ENCODE data around the gene PTCD3. TPM values are rescaled to one million over a fixed set of nuclear protein-coding genes. Genes with fewer than 3 reads are reported as not detected.

PTCD3 gene
- total RNA-seq, 4 donors from 2014 or later, result 60.1 to 287 (median 94.3) TPM

GRCh38 chr2:86147793-86148192 is 41.8 kb downstream of the PTCD3 start:
- no peaks in the 10 kb centered on the region for H3K27me3 ChIP-seq
- H3K4me1 ChIP-seq, result no peaks in the 10 kb centered on the region
- TF ChIP-seq, protein P1, sequence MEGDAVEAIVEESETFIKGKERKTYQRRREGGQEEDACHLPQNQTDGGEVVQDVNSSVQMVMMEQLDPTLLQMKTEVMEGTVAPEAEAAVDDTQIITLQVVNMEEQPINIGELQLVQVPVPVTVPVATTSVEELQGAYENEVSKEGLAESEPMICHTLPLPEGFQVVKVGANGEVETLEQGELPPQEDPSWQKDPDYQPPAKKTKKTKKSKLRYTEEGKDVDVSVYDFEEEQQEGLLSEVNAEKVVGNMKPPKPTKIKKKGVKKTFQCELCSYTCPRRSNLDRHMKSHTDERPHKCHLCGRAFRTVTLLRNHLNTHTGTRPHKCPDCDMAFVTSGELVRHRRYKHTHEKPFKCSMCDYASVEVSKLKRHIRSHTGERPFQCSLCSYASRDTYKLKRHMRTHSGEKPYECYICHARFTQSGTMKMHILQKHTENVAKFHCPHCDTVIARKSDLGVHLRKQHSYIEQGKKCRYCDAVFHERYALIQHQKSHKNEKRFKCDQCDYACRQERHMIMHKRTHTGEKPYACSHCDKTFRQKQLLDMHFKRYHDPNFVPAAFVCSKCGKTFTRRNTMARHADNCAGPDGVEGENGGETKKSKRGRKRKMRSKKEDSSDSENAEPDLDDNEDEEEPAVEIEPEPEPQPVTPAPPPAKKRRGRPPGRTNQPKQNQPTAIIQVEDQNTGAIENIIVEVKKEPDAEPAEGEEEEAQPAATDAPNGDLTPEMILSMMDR (IDR thresholded peaks at IDR 0.05), result no peak
- no peak for TF ChIP-seq POLR2A (IDR thresholded peaks at IDR 0.05)
- H3K27ac ChIP-seq, result no peak overlapping the region
- H3K9me3 ChIP-seq, result no peaks in the 10 kb centered on the region
- no peak for DNase-seq
- H3K36me3 ChIP-seq, result peaks cover 0 to 92% (median 0%) of the 10 kb centered on the region in 3 donors
- no peak overlapping the region for H3K4me3 ChIP-seq

DNA sequence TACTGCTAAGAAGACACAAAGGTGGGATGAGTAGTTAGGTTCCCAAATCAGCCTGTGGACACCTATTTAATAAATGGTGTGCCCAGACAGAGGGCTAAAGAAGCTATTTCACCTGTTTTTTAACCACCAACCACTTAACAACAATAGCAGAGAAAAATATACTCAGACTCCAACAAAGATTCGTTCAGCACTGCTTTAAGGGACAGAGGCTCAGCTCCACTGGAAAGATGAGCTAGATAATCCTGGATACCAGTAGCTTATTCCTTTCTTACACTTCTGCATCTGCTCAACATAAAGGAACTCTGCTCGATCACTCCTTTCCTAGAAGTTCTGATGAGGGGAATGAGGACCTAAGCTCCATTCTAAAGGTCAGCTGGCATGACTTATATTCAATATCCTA is 44.5 kb downstream of the PTCD3 start:
- no peak for TF ChIP-seq POLR2A (IDR thresholded peaks at IDR 0.05)
- TF ChIP-seq, protein P1 (IDR thresholded peaks at IDR 0.05), result no peak
- Histone ChIP-seq H3K4me1 (no peaks in the 10 kb centered on the region), H3K9me3 (no peaks in the 10 kb centered on the region), H3K27ac (no peak overlapping the region), H3K27me3 (no peaks in the 10 kb centered on the region), H3K4me3 (no peak overlapping the region), H3K36me3 (peaks cover 0 to 76% (median 0%) of the 10 kb centered on the region in 3 donors)
- DNase-seq, result no peak

- Histone ChIP-seq H3K4me3 (no peak overlapping the region), H3K4me1 (no peaks in the 10 kb centered on the region), H3K27ac (no peak overlapping the region), H3K27me3 (no peaks in the 10 kb centered on the region), H3K9me3 (no peaks in the 10 kb centered on the region), H3K36me3 (peaks cover 0 to 79% (median 0%) of the 10 kb centered on the region in 3 donors)
- TF ChIP-seq, protein P1 (IDR thresholded peaks at IDR 0.05), result peak in 2 of 6 experiments; percentile 8 to 24
- no peak for TF ChIP-seq POLR2A (IDR thresholded peaks at IDR 0.05)
- no peak for DNase-seq
These were observed 51.0 kb downstream of the PTCD3 start for GRCh38 chr2:86157009-86157556.

DNA sequence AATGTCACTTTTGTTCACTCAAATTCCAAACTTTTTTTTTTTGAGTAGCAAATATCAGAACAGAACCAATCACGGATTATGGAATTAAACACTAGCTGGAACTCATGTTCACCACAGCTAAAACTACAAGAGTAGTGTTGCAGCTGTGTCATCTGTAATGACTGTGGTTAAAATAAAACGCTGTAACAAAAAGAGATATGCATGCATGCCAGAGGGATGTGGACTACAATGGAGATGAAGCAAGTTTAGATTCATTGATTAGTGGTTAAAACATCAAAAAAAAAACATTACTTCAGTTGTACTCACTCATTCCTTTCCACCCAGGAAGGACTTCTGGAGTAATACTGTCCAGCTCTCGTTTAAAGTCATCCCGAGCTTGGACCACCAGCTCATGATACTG is 52.3 kb downstream of the PTCD3 start:
- TF ChIP-seq, protein P1 (IDR thresholded peaks at IDR 0.05), result no peak
- no peak for TF ChIP-seq POLR2A (IDR thresholded peaks at IDR 0.05)
- DNase-seq, result no peak
- Histone ChIP-seq H3K36me3 (peaks cover 0 to 81% (median 0%) of the 10 kb centered on the region in 3 donors), H3K27ac (no peak overlapping the region), H3K9me3 (no peaks in the 10 kb centered on the region), H3K4me1 (no peaks in the 10 kb centered on the region), H3K27me3 (no peaks in the 10 kb centered on the region), H3K4me3 (no peak overlapping the region)

DNA sequence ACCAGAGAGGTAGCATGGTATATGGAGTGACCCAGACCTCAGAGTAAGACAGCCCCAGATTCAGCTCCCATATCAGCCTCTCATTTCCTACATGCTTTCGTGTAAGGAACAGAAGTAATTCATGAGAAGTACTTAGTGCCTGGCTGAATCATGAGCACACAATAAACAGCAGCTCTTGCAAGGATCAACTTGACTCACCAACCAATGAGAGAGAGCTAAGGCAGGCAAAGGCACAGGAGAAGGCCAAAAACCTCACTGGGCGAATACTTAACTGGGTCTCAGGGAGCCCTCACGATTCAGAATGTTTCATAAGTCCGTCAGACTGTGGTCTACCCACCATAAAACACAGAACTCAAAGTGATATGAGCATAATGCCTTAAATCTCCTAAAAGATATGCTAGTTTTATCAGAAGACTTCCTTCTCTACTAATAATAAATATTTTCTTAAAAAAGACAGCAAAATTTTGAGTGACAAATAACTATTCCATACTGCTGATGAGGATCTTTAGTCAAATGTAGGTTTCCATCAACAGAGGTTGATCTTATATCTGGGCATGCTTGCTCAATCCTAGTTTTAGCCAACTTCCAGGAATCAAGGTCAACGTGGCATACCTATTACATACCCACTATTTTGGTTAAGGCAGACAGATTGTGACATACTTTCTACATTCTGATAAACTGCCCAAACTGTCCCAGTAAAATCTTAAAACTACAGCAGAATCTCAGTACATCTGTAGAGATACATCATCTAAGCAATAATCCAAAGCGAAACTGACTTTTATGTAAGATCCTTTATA is 54.3 kb downstream of the PTCD3 start:
- Histone ChIP-seq H3K27me3 (no peaks in the 10 kb centered on the region), H3K36me3 (peaks cover 0 to 93% (median 0%) of the 10 kb centered on the region in 3 donors), H3K4me1 (no peaks in the 10 kb centered on the region), H3K9me3 (no peaks in the 10 kb centered on the region), H3K27ac (no peak overlapping the region), H3K4me3 (no peak overlapping the region)
- no peak for DNase-seq
- TF ChIP-seq, protein P1 (IDR thresholded peaks at IDR 0.05), result no peak
- TF ChIP-seq POLR2A (IDR thresholded peaks at IDR 0.05), result no peak

All from Peyer's patch (tissue), 4 donors.